DOHH2 (cell line): Measurements from ENCODE around the gene ARID3A.

Experiments
- CTCF ChIP-seq: fragments of 200-600 bp; sonication (generic); IDR thresholded peaks from one replicate; pipeline ENCODE4 v1.5.1; 2014; ENCODE audit warnings: antibody characterized with exemption, mild to moderate bottlenecking, low read depth, low read length; ENCODE audit not compliant: poor library complexity, severe bottlenecking
- EZH2phosphoT487 ChIP-seq: fragments of 200-600 bp; sonication (generic); IDR thresholded peaks from 2 replicates; pipeline ENCODE4 v1.6.1; 2017; ENCODE audit warnings: borderline replicate concordance, mild to moderate bottlenecking, antibody characterized with exemption, low read length, moderate library complexity, mixed read lengths

- TF ChIP-seq CTCF: no peak
- TF ChIP-seq EZH2phosphoT487: no peak
Measured at GRCh38 chr19:990119-990571, 64.3 kb downstream of the ARID3A start.
